IPS DF 19.7 (cell line): ENCODE data around the gene RCAN2.

Experiments used
- DNase-seq: peaks from one replicate; pipeline ENCODE4 v3.0.0-alpha.2; 2013; ENCODE audit warnings: low read depth, low spot score

RCAN2 gene

DNA sequence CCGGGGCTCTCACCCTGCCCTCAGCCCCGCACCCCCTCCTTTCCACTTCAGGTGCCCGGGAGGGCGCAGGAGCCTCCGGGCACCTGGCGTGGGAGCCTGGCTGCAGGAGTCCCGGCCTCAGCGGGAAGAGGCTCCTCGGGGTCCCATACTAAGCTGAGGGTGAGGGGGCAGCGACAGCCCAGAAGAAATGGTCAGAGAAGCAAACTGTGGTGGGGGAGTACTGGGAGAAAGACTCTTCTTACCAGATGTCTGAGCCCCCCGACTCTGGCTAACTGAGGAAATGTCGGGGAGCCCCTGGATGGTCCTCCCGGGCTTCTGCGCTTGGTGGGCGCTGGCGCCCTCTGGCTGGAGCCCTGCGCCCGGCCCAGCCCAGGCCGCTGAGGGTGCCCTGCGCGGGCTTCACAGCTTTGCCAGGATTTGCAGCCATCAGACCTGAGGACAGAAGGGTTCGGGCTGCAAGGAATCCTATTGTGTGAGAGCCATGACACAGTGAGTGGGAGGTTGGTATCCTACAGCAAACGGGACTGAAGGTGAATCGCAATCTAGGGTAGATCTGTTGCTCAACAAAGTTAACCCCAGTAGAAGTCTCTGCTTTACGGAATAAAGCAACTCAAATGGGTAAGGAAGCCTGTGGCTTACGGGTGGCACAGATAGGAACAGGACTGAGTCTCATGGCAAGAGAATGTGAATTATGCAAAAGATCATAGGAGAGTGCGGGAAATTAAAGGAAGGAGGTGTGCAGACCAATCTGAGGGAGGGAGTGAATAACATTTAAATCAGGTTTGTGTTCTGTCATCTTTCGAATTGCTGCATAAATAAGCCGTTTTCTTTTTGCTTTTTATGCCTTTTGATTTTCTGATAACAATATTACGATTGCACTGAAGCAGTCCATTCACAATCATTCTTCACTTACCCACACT is 639 bp upstream of the RCAN2 start:
- DNase-seq = no peak

DNA sequence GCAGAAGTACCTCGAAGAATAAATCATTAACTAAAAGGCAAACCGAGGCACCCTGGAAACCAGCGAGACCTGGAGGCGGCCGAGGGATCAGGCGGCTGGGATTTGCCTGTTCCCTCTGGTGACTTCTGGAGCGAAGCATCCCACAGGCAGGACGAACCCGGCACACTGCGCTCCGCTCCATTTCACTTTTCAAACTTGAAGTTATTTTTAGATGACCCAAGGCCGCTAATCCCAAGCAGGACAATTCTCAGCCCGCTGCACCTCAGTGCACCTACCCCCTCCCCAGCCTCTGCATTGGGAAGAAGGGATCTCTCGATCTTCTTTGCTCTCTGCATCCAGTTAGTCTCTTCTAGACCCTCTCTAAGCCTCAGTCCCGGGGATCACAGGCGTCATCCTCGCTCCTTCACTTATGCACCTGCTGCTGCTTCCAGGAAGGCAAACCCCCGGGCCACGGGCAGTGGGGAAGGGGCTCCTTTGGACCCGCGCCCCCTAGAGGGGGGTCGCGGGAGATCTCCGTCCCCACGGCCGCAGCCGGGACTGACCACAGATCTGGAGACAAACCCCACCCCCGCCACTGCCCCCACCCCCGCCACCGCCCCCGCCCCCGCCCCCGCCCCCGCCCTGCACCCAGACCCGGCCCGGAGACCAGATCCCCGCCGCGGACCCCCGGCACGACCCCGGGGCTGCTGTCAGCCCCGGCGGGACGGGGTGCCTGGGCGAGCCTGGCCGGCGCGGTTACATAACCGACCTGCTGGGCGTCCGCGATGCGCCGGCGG is 636 bp downstream of the RCAN2 start:
- no peak for DNase-seq

DNA sequence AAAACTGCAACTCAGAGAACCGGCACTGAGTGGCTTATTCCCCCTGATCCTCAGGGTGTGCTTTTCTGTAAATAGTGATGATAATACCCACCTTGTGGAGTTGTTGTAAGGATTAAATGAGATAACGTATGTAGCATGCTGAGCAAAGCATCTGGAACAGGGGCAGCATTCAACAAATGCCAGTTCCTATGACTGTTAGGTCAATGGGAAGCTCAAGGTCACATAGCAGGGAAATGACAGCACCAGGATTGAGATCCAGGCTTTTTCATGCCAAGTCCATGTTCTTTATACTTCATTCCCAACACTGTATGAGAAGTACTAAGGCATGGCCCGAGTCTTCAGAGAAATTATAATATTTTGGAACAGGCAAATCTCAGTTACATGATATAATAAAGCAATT is 5.1 kb downstream of the RCAN2 start:
- no peak for DNase-seq

DNA sequence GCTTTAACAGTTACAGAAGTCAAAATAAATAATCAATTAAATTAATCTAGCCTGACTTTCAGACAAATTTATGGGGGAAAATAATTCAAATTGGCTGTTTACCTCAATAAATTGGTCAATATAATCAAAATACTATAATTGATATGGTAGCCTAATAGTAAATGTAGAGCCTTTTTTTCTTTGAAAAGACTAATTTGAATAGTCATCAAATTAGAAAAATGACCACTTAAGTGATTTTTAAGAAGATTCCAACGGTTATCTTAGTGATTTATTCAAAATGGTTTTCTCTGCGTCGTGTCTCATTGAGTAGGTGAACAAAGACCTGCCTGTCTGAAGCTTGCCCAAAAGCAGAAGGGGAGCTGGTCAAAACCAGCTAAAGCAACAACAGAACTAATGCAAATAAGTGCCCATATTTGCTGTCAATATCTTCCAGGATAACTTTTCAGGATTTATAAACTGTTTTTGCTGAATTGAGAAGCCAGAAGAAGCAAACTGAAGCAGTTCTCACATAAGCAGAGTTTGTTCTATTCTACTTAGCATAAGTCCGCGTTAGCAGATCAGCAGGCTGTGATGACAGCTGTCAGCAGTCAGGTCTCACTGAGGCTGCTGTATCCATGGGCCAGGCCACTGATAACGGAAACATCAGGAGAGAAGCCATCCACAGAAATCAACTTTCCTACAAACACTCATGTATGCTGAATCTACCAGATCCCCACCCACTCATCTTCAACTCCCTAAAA is 7.0 kb downstream of the RCAN2 start:
- DNase-seq = no peak

DNA sequence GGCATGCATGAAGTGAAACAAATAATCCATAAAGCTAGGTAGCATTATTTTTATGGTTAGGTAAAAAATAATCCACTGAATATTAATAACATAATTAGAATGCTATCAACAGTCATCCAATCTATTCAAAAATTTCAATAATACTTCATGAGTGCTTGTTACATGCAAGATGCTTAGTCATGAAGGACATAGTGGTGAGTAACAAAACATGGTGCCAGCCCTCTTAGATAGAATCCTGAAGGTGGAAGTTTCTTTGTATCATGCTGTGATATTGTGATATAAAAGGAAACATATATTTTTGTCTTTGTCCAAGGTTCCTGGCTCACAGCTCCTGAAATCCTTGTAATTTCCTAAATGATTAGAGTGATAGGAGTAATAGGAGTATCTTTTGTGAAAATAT is 14.9 kb downstream of the RCAN2 start:
- DNase-seq = no peak

DNA sequence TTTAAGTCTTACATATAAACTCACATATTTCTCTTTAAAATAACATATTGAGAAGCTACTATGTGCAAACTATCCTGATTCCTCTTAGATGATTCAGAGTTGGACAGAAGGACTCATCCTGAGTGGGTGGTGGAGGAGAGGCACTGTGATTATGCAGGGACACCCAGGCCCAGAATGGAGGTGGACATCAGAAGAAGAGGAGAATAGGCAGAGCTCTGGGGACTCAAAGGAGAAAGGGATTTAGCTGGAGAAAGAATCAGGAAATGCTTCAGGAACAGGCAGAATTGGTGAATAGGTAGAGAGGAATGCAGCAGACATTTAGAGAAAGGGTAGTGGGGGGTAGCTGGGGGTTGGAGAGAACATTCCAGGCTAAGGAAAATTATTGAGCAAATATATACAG is 17.4 kb downstream of the RCAN2 start:
- no peak for DNase-seq

DNA sequence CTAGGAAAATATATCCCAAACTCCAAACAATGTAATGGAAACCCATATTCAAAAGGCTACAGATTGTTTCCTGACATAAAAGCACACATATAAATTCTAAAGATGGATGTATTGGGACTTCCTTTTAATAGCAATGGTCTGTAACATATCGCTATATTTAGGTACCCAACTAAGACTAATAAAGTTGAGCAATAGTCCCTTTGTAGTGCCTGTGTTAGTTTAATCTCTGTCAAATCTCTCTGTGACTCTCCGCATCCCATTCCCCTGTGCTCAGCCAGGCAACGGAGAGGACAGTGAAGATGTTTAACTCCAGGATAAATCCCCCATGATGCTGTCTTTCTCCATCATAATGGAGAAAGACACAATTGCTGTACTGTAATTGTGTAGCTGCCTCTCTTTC is 19.0 kb downstream of the RCAN2 start:
- no peak for DNase-seq

DNA sequence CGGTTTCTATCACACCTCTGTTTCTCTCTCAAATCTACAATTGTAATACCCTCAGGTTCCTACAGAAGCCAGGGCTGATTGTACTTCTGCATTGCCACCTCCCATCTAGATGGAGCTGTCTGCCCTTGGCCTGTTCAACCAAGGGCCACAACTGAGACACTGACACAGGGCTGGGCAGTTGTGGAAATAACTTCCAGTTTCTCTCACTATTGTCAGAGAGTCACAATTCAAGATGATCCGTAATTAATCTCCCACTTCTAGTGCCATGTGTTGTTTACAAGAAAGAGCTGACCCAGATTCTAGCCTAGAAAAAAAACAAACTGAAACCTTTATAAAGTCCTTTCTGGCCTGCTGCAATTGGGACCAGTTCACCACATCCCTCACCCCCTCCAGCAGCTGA is 22.2 kb downstream of the RCAN2 start:
- no peak for DNase-seq

DNA sequence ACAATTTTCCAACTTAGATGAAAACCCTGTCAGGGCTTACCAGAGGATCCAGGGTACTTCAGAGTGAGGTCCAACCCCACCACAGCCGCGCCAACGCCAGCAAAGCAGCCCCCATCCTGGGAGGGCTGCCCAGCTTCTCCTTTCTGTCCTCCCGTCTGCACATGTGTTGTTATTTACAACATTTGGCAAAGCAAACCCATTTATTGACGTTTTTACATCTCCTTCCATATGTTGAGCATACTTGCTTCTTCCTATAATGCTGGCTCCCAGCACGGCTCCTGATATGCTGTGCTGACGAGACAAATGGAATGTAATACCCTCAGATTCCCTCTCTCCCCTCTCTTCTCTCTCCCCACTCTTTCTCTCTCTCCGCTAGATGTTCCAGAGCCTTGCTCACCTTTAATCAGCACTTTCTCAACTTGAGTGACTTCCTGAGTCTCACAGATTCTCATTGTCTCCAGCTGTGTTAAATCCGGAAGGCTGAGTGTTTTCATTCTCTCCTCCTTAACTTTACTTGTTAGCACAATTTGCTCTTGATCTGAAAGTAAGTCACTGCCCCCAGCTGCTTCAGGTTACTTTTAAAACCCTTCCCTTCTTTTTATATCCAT is 22.7 kb downstream of the RCAN2 start:
- no peak for DNase-seq

DNA sequence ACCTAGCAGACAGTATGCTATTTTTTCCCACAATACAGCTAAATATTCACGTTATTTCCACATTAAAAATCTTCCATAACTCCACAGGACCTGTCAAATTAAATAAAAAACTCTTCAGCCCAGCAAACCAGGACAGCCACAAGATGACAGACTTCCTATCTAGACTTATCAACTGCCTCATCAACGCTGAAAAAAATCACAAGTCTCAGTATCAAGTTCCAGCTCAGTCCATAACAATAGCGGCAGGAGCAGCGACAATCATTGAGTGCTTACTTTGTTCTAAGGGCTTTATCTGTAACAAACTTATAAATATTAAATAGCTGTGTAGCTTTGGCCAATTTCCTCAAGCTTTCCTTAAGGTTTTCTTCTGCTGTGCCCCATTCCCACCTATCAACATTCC is 24.7 kb downstream of the RCAN2 start:
- DNase-seq = no peak

DNA sequence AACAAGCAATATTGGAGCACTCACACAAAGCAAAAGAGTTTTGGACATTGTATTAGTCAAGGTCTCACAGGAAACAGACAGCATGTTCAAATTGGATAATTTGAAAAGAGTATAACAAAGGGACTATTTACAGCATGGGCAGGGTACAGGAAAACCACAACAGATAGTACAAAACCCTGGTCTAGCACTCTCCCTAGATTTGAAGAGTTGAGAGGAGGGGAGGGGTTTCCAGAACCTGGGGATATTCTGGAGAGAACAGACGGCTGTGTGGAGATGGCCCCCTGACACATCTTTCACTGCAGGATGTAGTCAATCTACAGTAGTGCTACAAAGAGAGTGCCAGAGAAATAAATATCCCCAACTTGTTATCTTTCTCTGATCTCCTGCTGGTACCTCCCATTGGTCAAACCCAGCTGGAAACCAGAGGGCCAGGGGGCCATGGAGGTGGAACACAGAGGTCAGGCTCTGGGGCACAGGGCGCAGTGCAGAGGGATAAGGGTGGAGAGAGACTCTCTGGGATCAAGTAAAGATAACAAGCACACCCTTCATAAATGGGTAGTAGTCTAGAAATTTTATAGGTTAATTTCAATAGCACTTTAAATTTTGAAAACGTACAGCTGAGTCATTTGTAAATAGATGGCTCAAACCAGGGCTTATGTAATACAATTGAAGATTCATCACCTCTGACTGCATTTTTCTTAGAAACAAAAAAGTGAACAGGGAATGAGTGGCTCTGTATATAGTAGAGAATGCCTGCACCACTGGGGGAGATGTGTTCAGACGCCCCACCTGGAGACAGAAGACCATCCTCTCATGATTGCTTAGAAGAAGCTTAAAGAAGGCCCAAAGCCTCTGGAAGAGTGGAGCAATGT is 25.7 kb downstream of the RCAN2 start:
- no peak for DNase-seq

DNA sequence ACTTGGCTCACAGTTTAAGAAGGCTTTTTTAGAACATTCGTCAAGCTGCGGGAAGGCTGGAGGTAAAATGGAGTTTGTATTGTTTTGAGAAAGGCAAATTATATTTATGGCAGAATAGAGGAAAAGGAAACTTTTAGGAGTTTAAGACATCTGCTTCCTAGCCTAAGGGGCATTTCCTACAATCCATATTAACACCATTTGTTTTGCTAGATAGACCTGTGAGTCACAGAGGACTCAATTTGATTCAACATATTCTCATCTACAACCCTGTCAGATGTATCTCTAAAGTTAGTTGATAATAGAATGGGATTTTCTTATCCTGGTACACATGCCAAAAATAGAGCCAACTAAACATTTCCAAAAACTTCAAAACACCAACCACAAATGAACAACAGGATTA is 35.0 kb downstream of the RCAN2 start:
- no peak for DNase-seq

DNA sequence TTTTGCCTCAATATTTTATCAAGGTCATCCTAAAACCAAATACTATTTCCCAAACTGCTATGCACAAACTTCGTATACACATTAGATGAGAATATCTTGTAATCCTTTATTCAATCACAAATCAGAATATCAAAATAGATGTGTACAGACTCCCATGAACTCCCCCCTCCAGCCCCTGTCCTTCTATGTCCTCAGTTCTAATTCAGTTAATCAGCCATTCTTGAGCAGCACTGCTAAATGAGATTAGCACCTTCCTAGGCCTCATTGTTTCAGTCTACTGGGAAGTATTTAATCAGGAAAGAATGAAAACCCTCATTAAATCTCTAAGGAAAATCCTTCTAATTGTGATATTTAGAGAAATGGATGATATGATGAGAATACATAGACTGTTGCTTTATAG is 36.6 kb downstream of the RCAN2 start:
- no peak for DNase-seq

DNA sequence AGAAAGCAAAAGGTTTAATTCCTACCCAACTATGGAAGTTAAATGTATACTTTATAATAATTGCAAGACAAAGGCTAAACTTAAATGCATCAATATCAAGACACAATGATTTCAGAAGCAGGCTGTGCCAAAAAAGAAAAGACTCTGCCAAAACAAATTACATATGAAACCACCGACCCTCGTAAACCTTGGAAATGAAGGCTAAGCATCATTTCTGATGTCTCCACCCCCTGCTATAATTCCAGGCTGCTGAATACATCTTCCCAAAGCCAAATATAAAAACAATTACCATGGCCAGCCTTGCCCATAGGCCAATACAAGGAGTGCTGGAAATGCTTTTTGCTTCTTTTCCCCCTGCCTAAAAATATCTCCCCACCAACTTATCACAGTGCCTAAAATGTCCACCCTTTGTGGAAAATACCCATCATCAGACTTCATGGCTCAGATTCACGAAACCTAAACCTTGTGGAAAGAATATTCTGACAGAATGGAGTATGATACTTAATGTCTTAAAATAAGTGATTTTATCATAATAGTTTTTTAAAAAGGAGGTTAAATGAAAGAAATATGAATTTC is 37.4 kb downstream of the RCAN2 start:
- DNase-seq = no peak

DNA sequence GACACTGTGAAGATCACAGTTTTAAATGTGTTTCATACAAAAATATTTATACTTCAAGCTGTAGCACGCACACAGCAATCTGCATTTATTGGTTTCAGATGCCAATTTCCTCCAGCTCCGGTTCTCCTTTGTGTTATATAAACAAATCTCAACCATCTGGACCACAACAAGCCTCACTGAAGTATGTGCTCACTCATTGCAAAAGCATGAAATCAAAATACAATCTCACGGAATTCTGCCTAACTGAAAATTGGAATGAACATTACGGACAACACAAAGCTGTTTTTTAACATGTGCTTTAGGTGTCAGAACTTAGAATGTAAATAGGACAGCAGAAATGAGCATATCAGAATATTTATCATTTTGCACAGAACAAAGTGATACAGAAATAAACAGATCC is 38.0 kb downstream of the RCAN2 start:
- DNase-seq = no peak

DNA sequence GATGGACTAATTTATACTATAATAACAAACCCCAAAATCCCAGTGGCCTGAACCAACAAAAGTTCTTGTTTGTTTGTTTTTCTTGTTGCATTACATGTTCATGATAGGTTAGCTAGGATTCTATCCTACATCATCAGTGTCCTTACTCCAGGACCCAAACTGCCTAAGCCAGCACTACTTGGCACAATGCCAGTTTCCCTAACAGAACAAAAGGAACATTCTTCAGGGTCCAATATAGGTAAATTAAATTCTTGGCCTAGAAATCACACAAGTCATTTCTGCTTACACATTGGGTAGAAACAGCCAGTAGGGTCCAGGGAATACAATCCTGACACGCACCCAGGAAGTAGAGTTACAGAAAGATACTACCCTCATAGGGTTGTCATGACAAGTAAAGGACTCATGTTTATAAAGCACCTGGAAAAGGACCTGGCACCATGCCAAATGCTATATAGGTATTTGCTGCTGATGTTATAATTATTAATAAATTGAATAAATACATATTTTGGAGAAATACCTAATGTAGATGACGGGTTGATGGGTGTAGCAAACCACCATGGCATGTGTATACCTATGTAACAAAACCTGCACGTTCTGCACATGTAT is 38.8 kb downstream of the RCAN2 start:
- no peak for DNase-seq

DNA sequence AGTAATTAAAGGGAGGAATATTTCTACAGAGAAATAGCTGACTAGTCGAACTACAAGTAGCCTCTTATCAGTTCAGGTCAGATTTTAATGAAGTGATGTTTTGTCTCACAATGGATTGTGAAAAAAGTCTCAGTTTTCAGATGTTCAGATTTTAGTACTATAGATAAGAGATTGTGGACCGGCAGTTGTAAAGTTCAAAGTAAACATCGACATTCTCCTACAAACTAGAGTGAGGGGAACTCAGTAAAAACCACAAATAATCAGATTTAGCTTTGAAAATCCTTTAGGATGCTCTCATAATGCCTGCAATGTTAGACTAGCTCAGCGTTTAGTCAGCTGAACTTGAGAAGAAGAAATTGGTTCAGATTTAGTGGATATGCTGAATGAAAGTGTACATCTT is 39.9 kb downstream of the RCAN2 start:
- no peak for DNase-seq

DNA sequence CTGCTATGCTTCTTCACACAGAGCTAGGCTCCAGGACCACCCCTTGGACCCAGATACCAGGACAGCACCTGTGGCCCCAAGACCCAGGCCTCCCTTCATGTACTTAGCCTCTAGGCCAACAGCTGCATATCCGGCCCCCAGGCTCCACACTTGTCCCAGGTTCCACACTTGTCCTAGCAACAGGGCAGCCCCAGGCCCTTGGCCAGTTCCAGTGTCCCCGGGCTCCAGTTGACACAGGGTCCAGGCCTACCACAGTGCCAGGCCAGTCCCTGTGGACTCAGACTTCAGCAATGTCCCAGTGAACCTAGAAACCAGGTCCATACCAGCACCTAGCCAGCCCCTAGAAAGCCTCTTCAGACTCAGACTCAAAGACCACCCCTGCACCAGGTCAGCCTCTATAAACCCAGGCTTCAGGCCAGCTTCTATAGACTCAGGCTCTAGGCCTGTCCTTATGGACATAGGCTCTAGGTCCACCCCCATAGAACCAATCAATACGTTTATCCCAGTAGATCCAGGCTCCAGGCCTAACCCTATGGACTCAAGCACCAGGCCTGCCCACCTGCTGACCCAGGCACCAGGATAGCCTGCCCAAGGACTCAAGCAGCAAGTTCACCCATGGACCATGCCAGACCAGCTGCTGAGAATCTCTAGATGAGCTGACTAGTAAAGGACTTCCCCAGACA is 46.3 kb downstream of the RCAN2 start:
- DNase-seq = no peak

DNA sequence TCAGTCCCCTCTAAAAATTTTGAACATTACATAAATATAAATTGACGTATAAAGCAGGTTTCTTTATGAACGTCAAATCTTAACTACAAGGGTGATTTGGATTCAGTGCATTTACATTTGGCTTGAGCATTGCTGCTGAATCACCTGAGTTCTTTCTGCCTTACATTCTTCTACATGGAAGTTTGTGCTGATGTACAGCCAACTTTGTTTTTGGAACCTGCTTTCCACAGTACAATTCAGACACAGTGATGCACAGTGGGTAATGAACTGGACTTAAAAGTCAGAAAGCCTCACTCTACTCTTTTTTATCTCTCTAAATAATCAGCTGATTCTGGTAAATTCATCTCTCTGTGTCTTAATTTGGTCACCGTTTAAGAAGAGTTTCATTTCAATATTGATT is 47.6 kb downstream of the RCAN2 start:
- no peak for DNase-seq

DNA sequence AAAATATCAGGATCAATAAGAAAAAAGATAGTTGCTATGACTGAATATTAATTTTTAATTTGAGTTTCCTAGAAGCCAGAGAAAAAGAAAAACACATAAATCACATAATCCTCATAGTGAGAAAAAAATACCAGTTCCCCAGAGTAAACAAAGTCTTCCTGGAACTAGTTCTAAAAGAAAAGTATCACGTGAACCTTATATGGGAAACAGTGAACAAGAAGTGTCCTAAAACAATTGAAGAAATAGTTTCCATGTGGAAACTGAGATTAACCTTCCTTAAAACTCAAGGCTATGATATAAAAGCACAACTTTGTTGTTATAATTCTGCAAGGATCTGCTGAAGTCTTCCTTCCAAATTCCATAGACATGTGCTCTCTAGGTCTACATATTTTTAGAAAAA is 50.6 kb downstream of the RCAN2 start:
- no peak for DNase-seq
